Suprapubic skin (tissue), 3 donors: Measurements from ENCODE around the gene RASSF8.

Experiments
- POLR2A ChIP-seq, 2 donors: fragments of 450-650 bp; IDR thresholded peaks; one replicate each; pipeline ENCODE4 v1.6.1; 2017; ENCODE audit warnings: antibody characterized with exemption in 2 of 2, mild to moderate bottlenecking in 2 of 2, moderate library complexity in 2 of 2
- TF ChIP-seq, protein P1 (sequence below), 2 donors: fragments of 200-600 bp in 1 of 2; fragments of 450-650 bp in 1 of 2; sonication (generic) in 1 of 2; IDR thresholded peaks; one replicate each; pipeline ENCODE4 v1.5.1; 2016 to 2019; ENCODE audit warnings: antibody characterized with exemption in 2 of 2, mild to moderate bottlenecking in 1 of 2, moderate library complexity in 1 of 2

DNA sequence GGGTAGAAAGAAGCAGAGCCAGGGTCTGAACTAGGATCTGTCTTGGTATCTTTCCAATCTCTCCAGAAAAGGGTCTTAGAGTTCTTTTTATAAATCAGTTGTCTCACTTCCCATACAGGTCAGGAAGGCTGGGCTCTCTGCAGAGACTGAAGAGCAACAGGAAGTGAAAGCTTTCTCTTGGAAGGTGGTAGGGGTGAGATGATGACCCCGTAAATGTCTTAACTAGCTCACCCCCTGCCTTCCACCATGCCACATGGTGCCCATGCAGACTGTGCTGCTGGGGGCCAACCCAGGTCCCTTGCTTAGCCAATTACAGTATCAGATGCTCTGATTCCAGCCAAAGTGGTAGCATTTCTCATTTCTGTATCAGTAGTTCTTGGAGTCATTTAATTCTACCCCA is 17.6 kb upstream of the RASSF8 start:
- TF ChIP-seq, protein P1, sequence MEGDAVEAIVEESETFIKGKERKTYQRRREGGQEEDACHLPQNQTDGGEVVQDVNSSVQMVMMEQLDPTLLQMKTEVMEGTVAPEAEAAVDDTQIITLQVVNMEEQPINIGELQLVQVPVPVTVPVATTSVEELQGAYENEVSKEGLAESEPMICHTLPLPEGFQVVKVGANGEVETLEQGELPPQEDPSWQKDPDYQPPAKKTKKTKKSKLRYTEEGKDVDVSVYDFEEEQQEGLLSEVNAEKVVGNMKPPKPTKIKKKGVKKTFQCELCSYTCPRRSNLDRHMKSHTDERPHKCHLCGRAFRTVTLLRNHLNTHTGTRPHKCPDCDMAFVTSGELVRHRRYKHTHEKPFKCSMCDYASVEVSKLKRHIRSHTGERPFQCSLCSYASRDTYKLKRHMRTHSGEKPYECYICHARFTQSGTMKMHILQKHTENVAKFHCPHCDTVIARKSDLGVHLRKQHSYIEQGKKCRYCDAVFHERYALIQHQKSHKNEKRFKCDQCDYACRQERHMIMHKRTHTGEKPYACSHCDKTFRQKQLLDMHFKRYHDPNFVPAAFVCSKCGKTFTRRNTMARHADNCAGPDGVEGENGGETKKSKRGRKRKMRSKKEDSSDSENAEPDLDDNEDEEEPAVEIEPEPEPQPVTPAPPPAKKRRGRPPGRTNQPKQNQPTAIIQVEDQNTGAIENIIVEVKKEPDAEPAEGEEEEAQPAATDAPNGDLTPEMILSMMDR (IDR thresholded peaks at IDR 0.05), result no peak
- TF ChIP-seq POLR2A (IDR thresholded peaks at IDR 0.05), result no peak
